Measurements from ENCODE around the gene CTTNBP2. TPM values are rescaled to one million over a fixed set of nuclear protein-coding genes. Genes with fewer than 3 reads are reported as not detected.

The CTTNBP2 gene
- total RNA-seq, 1 donor from 2014 or later = 25.0 TPM

DNA sequence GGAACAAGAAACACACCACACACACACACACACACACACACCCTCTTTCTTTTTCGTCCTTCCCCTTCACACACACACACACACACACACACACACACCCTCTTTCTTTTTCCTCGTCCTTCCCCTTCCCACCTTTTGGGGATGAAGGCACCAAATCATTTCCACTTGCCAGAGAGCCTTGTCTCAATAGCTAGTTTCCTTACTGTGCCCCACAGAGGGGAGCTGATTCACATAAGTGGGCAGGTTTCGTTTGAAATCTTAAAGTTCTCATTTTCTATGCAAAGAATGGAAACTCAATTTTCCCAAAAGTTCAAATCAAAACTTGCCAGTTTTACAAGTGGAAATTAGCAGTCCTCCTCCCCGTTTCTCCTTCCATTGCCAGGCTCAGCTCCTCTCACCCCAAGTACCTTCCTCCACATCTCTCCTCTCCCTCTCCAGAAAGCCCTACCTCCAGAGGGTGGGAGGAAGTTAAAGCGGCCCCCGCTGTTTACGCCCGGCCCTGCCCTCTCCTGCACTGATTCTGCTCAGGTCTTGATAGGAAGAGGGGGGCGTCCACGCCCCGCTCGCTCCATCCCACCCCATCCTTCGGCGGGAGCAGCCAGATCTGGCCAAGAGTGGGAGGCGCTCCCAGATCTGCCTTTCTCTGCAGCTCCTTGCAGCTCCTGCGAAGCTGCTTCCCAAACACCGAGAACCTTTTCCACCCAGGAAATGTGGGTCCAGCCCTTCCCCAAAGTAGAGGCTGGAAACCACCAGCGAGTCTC is 1.3 kb downstream of the CTTNBP2 start:
- TF ChIP-seq, protein P1, sequence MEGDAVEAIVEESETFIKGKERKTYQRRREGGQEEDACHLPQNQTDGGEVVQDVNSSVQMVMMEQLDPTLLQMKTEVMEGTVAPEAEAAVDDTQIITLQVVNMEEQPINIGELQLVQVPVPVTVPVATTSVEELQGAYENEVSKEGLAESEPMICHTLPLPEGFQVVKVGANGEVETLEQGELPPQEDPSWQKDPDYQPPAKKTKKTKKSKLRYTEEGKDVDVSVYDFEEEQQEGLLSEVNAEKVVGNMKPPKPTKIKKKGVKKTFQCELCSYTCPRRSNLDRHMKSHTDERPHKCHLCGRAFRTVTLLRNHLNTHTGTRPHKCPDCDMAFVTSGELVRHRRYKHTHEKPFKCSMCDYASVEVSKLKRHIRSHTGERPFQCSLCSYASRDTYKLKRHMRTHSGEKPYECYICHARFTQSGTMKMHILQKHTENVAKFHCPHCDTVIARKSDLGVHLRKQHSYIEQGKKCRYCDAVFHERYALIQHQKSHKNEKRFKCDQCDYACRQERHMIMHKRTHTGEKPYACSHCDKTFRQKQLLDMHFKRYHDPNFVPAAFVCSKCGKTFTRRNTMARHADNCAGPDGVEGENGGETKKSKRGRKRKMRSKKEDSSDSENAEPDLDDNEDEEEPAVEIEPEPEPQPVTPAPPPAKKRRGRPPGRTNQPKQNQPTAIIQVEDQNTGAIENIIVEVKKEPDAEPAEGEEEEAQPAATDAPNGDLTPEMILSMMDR (IDR thresholded peaks at IDR 0.05) = no peak
- peak in 1 of 2 donors; percentile 10 for TF ChIP-seq POLR2AphosphoS5 (IDR thresholded peaks at IDR 0.05; ENCODE audit: insufficient read depth in 1 of 2, low read depth in 1 of 2)
- H3K27me3 ChIP-seq = no peaks in the 10 kb centered on the region
- no peaks in the 10 kb centered on the region for H3K9me3 ChIP-seq
- no peaks in the 10 kb centered on the region for H3K36me3 ChIP-seq
- DNase-seq (ENCODE audit: extremely low spot score in 2 of 2) = no peak
- intact Hi-C loops (cut with DNase I) = no loop called here
- peak overlapping the region; percentile 83 for H3K27ac ChIP-seq
- peak overlapping the region; percentile 67 to 68 for H3K4me3 ChIP-seq
- H3K4me1 ChIP-seq = peaks cover 11% of the 10 kb centered on the region

DNA sequence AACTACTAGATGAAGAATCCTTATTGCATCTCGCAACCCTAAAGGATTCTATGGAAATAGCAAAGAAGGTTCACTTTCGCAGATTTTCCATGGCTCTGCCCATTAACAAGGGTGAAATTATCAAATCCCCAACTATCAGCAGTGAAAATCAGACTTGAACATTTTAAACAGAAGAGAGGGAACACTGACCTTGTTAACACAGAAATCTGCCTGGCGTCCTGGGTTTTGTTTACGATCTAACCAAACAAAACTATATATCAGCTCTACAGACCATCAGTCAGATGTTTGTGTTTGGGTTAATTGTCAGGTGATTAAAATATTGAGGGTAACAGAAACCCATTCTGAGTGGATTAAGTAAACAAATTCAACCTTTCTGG is 1.9 kb downstream of the CTTNBP2 start:
- H3K4me3 ChIP-seq = peak overlapping the region; percentile 67 to 68
- H3K27me3 ChIP-seq = no peaks in the 10 kb centered on the region
- no peaks in the 10 kb centered on the region for H3K9me3 ChIP-seq
- peak overlapping the region; percentile 83 for H3K27ac ChIP-seq
- no peak for DNase-seq (ENCODE audit: extremely low spot score in 2 of 2)
- no peak for TF ChIP-seq POLR2A (IDR thresholded peaks at IDR 0.05)
- TF ChIP-seq POLR2AphosphoS5 (IDR thresholded peaks at IDR 0.05; ENCODE audit: insufficient read depth in 1 of 2, low read depth in 1 of 2) = no peak
- TF ChIP-seq, protein P1 (IDR thresholded peaks at IDR 0.05) = no peak
- H3K36me3 ChIP-seq = no peaks in the 10 kb centered on the region
- H3K4me1 ChIP-seq = peaks cover 11% of the 10 kb centered on the region
- intact Hi-C loops (cut with DNase I) = no loop called here

DNA sequence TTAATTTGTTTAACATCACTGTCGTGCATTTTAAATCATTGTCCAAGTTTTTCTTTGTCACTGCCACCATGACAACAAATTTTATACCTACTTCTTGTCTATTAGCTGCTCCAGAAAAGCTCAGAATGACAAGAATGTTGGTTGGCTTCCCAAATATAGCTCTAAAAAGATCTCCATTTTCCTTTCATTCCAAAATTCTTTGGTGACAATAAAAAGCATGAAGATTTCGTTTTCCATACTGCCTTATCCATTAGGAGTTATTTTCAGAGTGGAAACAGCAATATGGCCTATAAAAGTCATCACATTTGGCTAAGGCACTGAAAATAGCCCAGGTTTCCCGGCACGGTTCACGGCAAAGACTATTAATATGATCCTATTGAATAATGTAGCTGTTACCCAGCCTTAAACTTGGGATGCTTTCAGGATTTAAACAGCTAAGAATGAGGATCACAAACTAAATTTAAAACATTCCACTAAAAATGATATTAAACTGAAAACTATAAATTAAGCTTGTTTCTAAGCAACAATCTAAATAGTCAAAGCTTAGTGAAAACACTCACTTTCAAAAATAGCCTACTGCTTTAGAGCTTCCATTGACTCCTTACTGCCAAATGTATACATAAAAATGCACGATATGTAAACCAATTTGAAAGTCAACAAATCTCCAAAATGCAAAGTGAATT is 2.7 kb downstream of the CTTNBP2 start:
- TF ChIP-seq POLR2A (IDR thresholded peaks at IDR 0.05) = no peak
- no peak for DNase-seq (ENCODE audit: extremely low spot score in 2 of 2)
- intact Hi-C loops (cut with DNase I) = no loop called here
- Histone ChIP-seq H3K4me3 (no peak overlapping the region), H3K36me3 (no peaks in the 10 kb centered on the region), H3K27ac (peak overlapping the region; percentile 83), H3K9me3 (no peaks in the 10 kb centered on the region), H3K4me1 (peaks cover 11% of the 10 kb centered on the region), H3K27me3 (no peaks in the 10 kb centered on the region)

DNA sequence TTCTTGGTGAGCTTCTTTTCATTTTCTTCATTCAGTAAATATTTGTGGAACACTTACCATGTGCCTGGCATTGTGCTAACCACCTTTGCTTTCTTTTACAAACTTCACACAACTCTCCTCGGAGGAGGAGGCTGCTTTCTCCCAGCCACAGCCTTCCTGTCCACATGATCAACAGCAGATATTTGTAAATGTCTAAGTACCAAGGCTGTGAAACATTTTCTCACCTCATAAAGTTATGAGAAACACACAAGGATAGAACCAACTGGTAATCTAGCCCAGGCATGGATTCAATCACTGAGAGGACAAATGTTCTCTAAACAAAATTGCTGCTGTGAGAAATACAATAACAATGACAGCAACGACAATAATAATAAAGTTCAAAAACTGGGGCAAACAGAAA is 3.9 kb downstream of the CTTNBP2 start:
- Histone ChIP-seq H3K36me3 (no peaks in the 10 kb centered on the region), H3K4me1 (peaks cover 11% of the 10 kb centered on the region), H3K4me3 (no peak overlapping the region), H3K27me3 (no peaks in the 10 kb centered on the region), H3K9me3 (no peaks in the 10 kb centered on the region), H3K27ac (no peak overlapping the region)
- intact Hi-C loops (cut with DNase I) = no loop called here
- DNase-seq (ENCODE audit: extremely low spot score in 2 of 2) = no peak
- TF ChIP-seq, protein P1 (IDR thresholded peaks at IDR 0.05) = no peak
- TF ChIP-seq POLR2AphosphoS5 (IDR thresholded peaks at IDR 0.05; ENCODE audit: insufficient read depth in 1 of 2, low read depth in 1 of 2) (no peak), POLR2A (IDR thresholded peaks at IDR 0.05) (no peak)

DNA sequence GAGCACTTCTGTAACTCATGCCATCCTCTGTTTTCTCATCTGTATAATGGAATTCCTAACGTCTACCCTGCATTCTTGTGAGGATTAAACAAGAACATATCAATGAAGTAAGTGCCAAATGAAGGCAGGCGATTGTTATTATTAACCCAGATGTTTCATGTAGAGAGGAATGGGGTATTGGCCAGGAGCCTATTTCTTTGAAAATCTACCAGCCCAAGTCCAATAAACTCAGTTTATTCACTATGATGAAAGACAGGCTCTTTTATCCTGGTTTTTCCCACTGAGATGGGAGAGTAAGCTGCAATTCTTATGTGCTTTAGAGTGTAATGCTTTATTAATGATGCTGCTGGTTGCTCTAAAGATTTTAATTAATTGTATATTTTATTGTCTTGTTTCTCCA is 9.6 kb downstream of the CTTNBP2 start:
- no peaks in the 10 kb centered on the region for H3K9me3 ChIP-seq
- H3K27me3 ChIP-seq = no peaks in the 10 kb centered on the region
- peaks cover 42% of the 10 kb centered on the region for H3K4me1 ChIP-seq
- intact Hi-C loops (cut with DNase I) = no loop called here
- H3K4me3 ChIP-seq = no peak overlapping the region
- TF ChIP-seq, protein P1 (IDR thresholded peaks at IDR 0.05) = no peak
- no peak for TF ChIP-seq POLR2AphosphoS5 (IDR thresholded peaks at IDR 0.05; ENCODE audit: insufficient read depth in 1 of 2, low read depth in 1 of 2)
- no peak for TF ChIP-seq POLR2A (IDR thresholded peaks at IDR 0.05)
- H3K36me3 ChIP-seq = peaks cover 0 to 5% of the 10 kb centered on the region in 2 donors
- no peak for DNase-seq (ENCODE audit: extremely low spot score in 2 of 2)
- peak overlapping the region; percentile 30 for H3K27ac ChIP-seq
